Measurements from ENCODE around the gene EYS.

EYS gene

GRCh38 chr6:64776359-64776758, 930.7 kb downstream of the EYS start:
- Histone ChIP-seq H3K36me3 (ENCODE audit: low read depth) (no peaks in the 10 kb centered on the region), H3K27ac (ENCODE audit: poor library complexity, severe bottlenecking) (no peak overlapping the region), H3K27me3 (ENCODE audit: insufficient read depth, poor library complexity, severe bottlenecking) (no peaks in the 10 kb centered on the region), H3K4me3 (ENCODE audit: severe bottlenecking) (no peak overlapping the region), H3K4me1 (ENCODE audit: insufficient read depth, poor library complexity, severe bottlenecking) (peaks cover 7% of the 10 kb centered on the region), H3K9me3 (ENCODE audit: severe bottlenecking) (no peaks in the 10 kb centered on the region)
- ATAC-seq (ENCODE audit: low read depth) (no peak), DNase-seq (ENCODE audit: low spot score) (no peak)
- no peak for TF ChIP-seq CTCF (IDR thresholded peaks at IDR 0.05; ENCODE audit: poor library complexity, severe bottlenecking)

GRCh38 chr6:64774881-64775280, 932.1 kb downstream of the EYS start:
- Histone ChIP-seq H3K4me1 (ENCODE audit: insufficient read depth, poor library complexity, severe bottlenecking) (peaks cover 7% of the 10 kb centered on the region), H3K9me3 (ENCODE audit: severe bottlenecking) (no peaks in the 10 kb centered on the region), H3K27me3 (ENCODE audit: insufficient read depth, poor library complexity, severe bottlenecking) (no peaks in the 10 kb centered on the region), H3K27ac (ENCODE audit: poor library complexity, severe bottlenecking) (no peak overlapping the region), H3K36me3 (ENCODE audit: low read depth) (no peaks in the 10 kb centered on the region), H3K4me3 (ENCODE audit: severe bottlenecking) (no peak overlapping the region)
- ATAC-seq (ENCODE audit: low read depth) (no peak), DNase-seq (ENCODE audit: low spot score) (no peak)
- no peak for TF ChIP-seq CTCF (IDR thresholded peaks at IDR 0.05; ENCODE audit: poor library complexity, severe bottlenecking)

GRCh38 chr6:64750910-64751309, 956.1 kb downstream of the EYS start:
- H3K27me3 ChIP-seq (ENCODE audit: insufficient read depth, poor library complexity, severe bottlenecking): no peaks in the 10 kb centered on the region
- ATAC-seq (ENCODE audit: low read depth) (no peak), DNase-seq (ENCODE audit: low spot score) (no peak)
- H3K4me3 ChIP-seq (ENCODE audit: severe bottlenecking): no peak overlapping the region
- H3K4me1 ChIP-seq (ENCODE audit: insufficient read depth, poor library complexity, severe bottlenecking): no peaks in the 10 kb centered on the region
- no peaks in the 10 kb centered on the region for H3K36me3 ChIP-seq (ENCODE audit: low read depth)
- H3K9me3 ChIP-seq (ENCODE audit: severe bottlenecking): no peaks in the 10 kb centered on the region
- TF ChIP-seq CTCF (IDR thresholded peaks at IDR 0.05; ENCODE audit: poor library complexity, severe bottlenecking): no peak
- no peak overlapping the region for H3K27ac ChIP-seq (ENCODE audit: poor library complexity, severe bottlenecking)

- H3K27me3 ChIP-seq (ENCODE audit: insufficient read depth, poor library complexity, severe bottlenecking): no peaks in the 10 kb centered on the region
- no peak for TF ChIP-seq CTCF (IDR thresholded peaks at IDR 0.05; ENCODE audit: poor library complexity, severe bottlenecking)
- no peaks in the 10 kb centered on the region for H3K9me3 ChIP-seq (ENCODE audit: severe bottlenecking)
- DNase-seq (ENCODE audit: low spot score): no peak
- H3K4me1 ChIP-seq (ENCODE audit: insufficient read depth, poor library complexity, severe bottlenecking): no peaks in the 10 kb centered on the region
- H3K36me3 ChIP-seq (ENCODE audit: low read depth): no peaks in the 10 kb centered on the region
- ATAC-seq (ENCODE audit: low read depth): no peak
- H3K27ac ChIP-seq (ENCODE audit: poor library complexity, severe bottlenecking): no peak overlapping the region
- no peak overlapping the region for H3K4me3 ChIP-seq (ENCODE audit: severe bottlenecking)
These were observed 969.6 kb downstream of the EYS start for GRCh38 chr6:64737418-64737817.

- H3K27me3 ChIP-seq (ENCODE audit: insufficient read depth, poor library complexity, severe bottlenecking): no peaks in the 10 kb centered on the region
- no peak overlapping the region for H3K27ac ChIP-seq (ENCODE audit: poor library complexity, severe bottlenecking)
- no peak overlapping the region for H3K4me3 ChIP-seq (ENCODE audit: severe bottlenecking)
- no peaks in the 10 kb centered on the region for H3K36me3 ChIP-seq (ENCODE audit: low read depth)
- 0 out of 3 replicates have a peak, but pooled peaks have one; percentile 33 for ATAC-seq (ENCODE audit: low read depth)
- H3K4me1 ChIP-seq (ENCODE audit: insufficient read depth, poor library complexity, severe bottlenecking): no peaks in the 10 kb centered on the region
- no peak for DNase-seq (ENCODE audit: low spot score)
- no peak for TF ChIP-seq CTCF (IDR thresholded peaks at IDR 0.05; ENCODE audit: poor library complexity, severe bottlenecking)
- H3K9me3 ChIP-seq (ENCODE audit: severe bottlenecking): no peaks in the 10 kb centered on the region
These were observed 970.5 kb downstream of the EYS start for GRCh38 chr6:64736421-64736950.

Measured in RWPE2 (cell line).